WTC11 (cell line): ENCODE results near the gene TREML1. TPM values are rescaled to one million over a fixed set of nuclear protein-coding genes. Genes with fewer than 3 reads are reported as not detected.
"Not testable (repeated sequence)": the region's sequence is repeated elsewhere in the genome, so short reads cannot be mapped to it uniquely, and the experiment has no call there.

Experiments
- ATAC-seq: fragments of 200-7000 bp; cut with Tn5 transposase; 2 replicates; pipeline ENCODE4 v1.10.0; 2021; ENCODE audit warnings: mild to moderate bottlenecking, moderate library complexity
- CTCF ChIA-PET: fragments of 300-600 bp; sonication (Branson Sonifier 250); formaldehyde crosslinking; loops from one replicate; lab custom pipeline; 2021; ENCODE audit warnings: antibody characterized with exemption; lab: Charles Lee
- POLR2A ChIA-PET: fragments of 350-600 bp; sonication (Branson Sonifier 250); formaldehyde crosslinking; loops from one replicate; lab custom pipeline; 2021; ENCODE audit warnings: antibody characterized with exemption; lab: Charles Lee
- DNase-seq: peaks from one replicate; pipeline ENCODE4 v3.0.0; 2021; ENCODE audit warnings: low spot score
- H3K27ac Mint-ChIP-seq: 2 replicates; pipeline ENCODE4 v1.8.0; 2021; ENCODE audit warnings: mixed read lengths
- H3K27me3 Mint-ChIP-seq: 2 replicates; pipeline ENCODE4 v1.8.0; 2021; ENCODE audit warnings: low read depth, mild to moderate bottlenecking, moderate library complexity, mixed read lengths
- H3K36me3 Mint-ChIP-seq: 2 replicates; pipeline ENCODE4 v1.8.0; 2021; ENCODE audit warnings: mixed read lengths
- H3K4me1 Mint-ChIP-seq: 2 replicates; pipeline ENCODE4 v1.8.0; 2022; ENCODE audit warnings: mixed read lengths
- H3K4me3 Mint-ChIP-seq: 2 replicates; pipeline ENCODE4 v1.8.0; 2021; ENCODE audit warnings: mild to moderate bottlenecking, moderate library complexity, mixed read lengths
- H3K9me3 Mint-ChIP-seq: 2 replicates; pipeline ENCODE4 v1.8.0; 2021; ENCODE audit warnings: mixed read lengths
- ATF3 ChIP-seq: sonication (generic); formaldehyde crosslinking; conservative IDR thresholded peaks from 2 replicates; pipeline ENCODE4 v1.8.1; 2022; ENCODE audit warnings: mild to moderate bottlenecking, missing genetic modification reagents
- ATF6 ChIP-seq: sonication (generic); formaldehyde crosslinking; IDR thresholded peaks from 2 replicates; pipeline ENCODE4 v1.8.1; 2023; ENCODE audit warnings: mild to moderate bottlenecking, missing genetic modification reagents
- CTCF ChIP-seq: fragments of 200-600 bp; IDR thresholded peaks from 2 replicates; pipeline ENCODE4 v1.8.0; 2022; ENCODE audit warnings: antibody characterized with exemption
- HMGA2 ChIP-seq: fragments of 250-450 bp; sonication (Bioruptor Pico); IDR thresholded peaks from 2 replicates; pipeline ENCODE4 v1.4.0; 2021; ENCODE audit warnings: mild to moderate bottlenecking, moderate library complexity
- HMGXB4 ChIP-seq: sonication (generic); formaldehyde crosslinking; IDR thresholded peaks from 2 replicates; pipeline ENCODE4 v1.8.1; 2023; ENCODE audit warnings: mild to moderate bottlenecking, moderate library complexity, missing genetic modification reagents
- IRF1 ChIP-seq: sonication (generic); formaldehyde crosslinking; IDR thresholded peaks from 2 replicates; pipeline ENCODE4 v1.8.0; 2023; ENCODE audit warnings: missing genetic modification reagents
- JUN ChIP-seq: sonication (generic); formaldehyde crosslinking; IDR thresholded peaks from 2 replicates; pipeline ENCODE4 v1.8.0; 2023; ENCODE audit warnings: mild to moderate bottlenecking, missing genetic modification reagents
- MXD4 ChIP-seq: fragments of 250-450 bp; sonication (Bioruptor Pico); IDR thresholded peaks from 2 replicates; pipeline ENCODE4 v1.8.0; 2021; ENCODE audit warnings: mild to moderate bottlenecking, moderate library complexity, borderline replicate concordance
- NFATC4 ChIP-seq: fragments of 250-450 bp; sonication (Bioruptor Pico); IDR thresholded peaks from 2 replicates; pipeline ENCODE4 v1.9.0; 2021; ENCODE audit warnings: mild to moderate bottlenecking
- NFE2L1 ChIP-seq: sonication (generic); formaldehyde crosslinking; IDR thresholded peaks from 2 replicates; pipeline ENCODE4 v1.8.1; 2023; ENCODE audit warnings: missing genetic modification reagents
- NR1H2 ChIP-seq: sonication (generic); formaldehyde crosslinking; IDR thresholded peaks from 2 replicates; pipeline ENCODE4 v1.9.0; 2021; ENCODE audit warnings: mild to moderate bottlenecking, moderate library complexity, missing genetic modification reagents
- NR2C2 ChIP-seq: sonication (generic); formaldehyde crosslinking; IDR thresholded peaks from 2 replicates; pipeline ENCODE4 v1.8.0; 2022; ENCODE audit warnings: mild to moderate bottlenecking, missing genetic modification reagents
- OVOL2 ChIP-seq: fragments of 250-450 bp; sonication (Bioruptor Pico); IDR thresholded peaks from 2 replicates; pipeline ENCODE4 v1.9.0; 2021; ENCODE audit warnings: mild to moderate bottlenecking, borderline replicate concordance
- RELA ChIP-seq: sonication (generic); formaldehyde crosslinking; IDR thresholded peaks from 2 replicates; pipeline ENCODE4 v1.8.1; 2022; ENCODE audit warnings: missing genetic modification reagents, mild to moderate bottlenecking, borderline replicate concordance
- SMAD3 ChIP-seq: sonication (generic); formaldehyde crosslinking; IDR thresholded peaks from 2 replicates; pipeline ENCODE4 v1.8.0; 2022; ENCODE audit warnings: missing genetic modification reagents, mild to moderate bottlenecking, borderline replicate concordance
- TCF7 ChIP-seq: sonication (generic); formaldehyde crosslinking; IDR thresholded peaks from 2 replicates; pipeline ENCODE4 v1.8.0; 2022; ENCODE audit warnings: mild to moderate bottlenecking, low read depth, missing genetic modification reagents, moderate library complexity
- USF1 ChIP-seq: sonication (generic); formaldehyde crosslinking; IDR thresholded peaks from 2 replicates; pipeline ENCODE4 v1.8.0; 2022; ENCODE audit warnings: mild to moderate bottlenecking, missing genetic modification reagents
- ZNF263 ChIP-seq: sonication (generic); formaldehyde crosslinking; IDR thresholded peaks from 2 replicates; pipeline ENCODE4 v1.8.1; 2022; ENCODE audit warnings: low read depth, mild to moderate bottlenecking, moderate library complexity, missing genetic modification reagents
- ZNF416 ChIP-seq: fragments of 250-450 bp; sonication (Bioruptor Pico); IDR thresholded peaks from 2 replicates; pipeline ENCODE4 v1.9.0; 2021; ENCODE audit warnings: mild to moderate bottlenecking, inconsistent platforms
- total RNA-seq: library from RNA; stranded (reverse); gene quantifications from 3 replicates; pipeline ENCODE4 v1.2.3, GENCODE V29; 2021

The TREML1 gene
- total RNA-seq, 1 experiment from 2014 or later, result not detected

GRCh38 chr6:41189967-41190366 lies 35.8 kb upstream of the TREML1 start:
- POLR2A ChIA-PET, result no interaction called here
- TF ChIP-seq MXD4 (CRISPR knock-in tag), result no peak
- no peak for TF ChIP-seq ZNF416 (CRISPR knock-in tag)
- TF ChIP-seq JUN (CRISPR knock-in tag), result no peak
- TF ChIP-seq RELA (CRISPR knock-in tag), result no peak
- TF ChIP-seq TCF7 (CRISPR knock-in tag), result no peak
- no peak for TF ChIP-seq NR1H2 (CRISPR knock-in tag)
- TF ChIP-seq ATF6, result no peak
- no peak for TF ChIP-seq CTCF
- no peak for TF ChIP-seq NFATC4 (CRISPR knock-in tag)
- TF ChIP-seq IRF1 (CRISPR knock-in tag), result no peak
- no peak for TF ChIP-seq OVOL2 (CRISPR knock-in tag)
- no peak for TF ChIP-seq HMGXB4 (CRISPR knock-in tag)
- TF ChIP-seq HMGA2, result no peak
- no peak for TF ChIP-seq USF1 (CRISPR knock-in tag)
- no peak for TF ChIP-seq NFE2L1 (CRISPR knock-in tag)
- no peak for TF ChIP-seq ATF3 (CRISPR knock-in tag)
- no peak for TF ChIP-seq SMAD3 (CRISPR knock-in tag)
- no peak for TF ChIP-seq ZNF263
- TF ChIP-seq NR2C2 (CRISPR knock-in tag), result no peak

GRCh38 chr6:41189046-41189445 lies 34.9 kb upstream of the TREML1 start:
- Mint-ChIP-seq H3K9me3 (peaks cover 18% of the 10 kb centered on the region), H3K36me3 (peaks cover 18% of the 10 kb centered on the region)
- ATAC-seq, H3K4me1 Mint-ChIP-seq, POLR2A ChIA-PET, H3K27ac Mint-ChIP-seq, H3K27me3 Mint-ChIP-seq, H3K4me3 Mint-ChIP-seq, DNase-seq: not testable (repeated sequence)
- CTCF ChIA-PET, result interaction anchor here (1.8 to 2.1 kb wide), 2 partner anchors 9 to 11 kb away, joined by 5 to 8 read pairs; partner anchors contain the start of gene TREML2

More at GRCh38 chr6:41189967-41190366, 35.8 kb upstream of the TREML1 start:
- no peaks in the 10 kb centered on the region for H3K4me1 Mint-ChIP-seq
- H3K36me3 Mint-ChIP-seq, result peaks cover 18% of the 10 kb centered on the region
- H3K4me3 Mint-ChIP-seq, result no peak overlapping the region
- H3K27ac Mint-ChIP-seq, result no peak overlapping the region
- DNase-seq (no peak), ATAC-seq (no peak)
- CTCF ChIA-PET, result interaction anchor here (1.1 to 2.1 kb wide), 4 partner anchors 8 to 83 kb away, joined by 3 to 8 read pairs (median 5); partner anchors contain the start of gene TREML2
- peaks cover 18% of the 10 kb centered on the region for H3K9me3 Mint-ChIP-seq
- H3K27me3 Mint-ChIP-seq, result no peaks in the 10 kb centered on the region; the same call in 1 of the 2 replicates
